A549 (cell line): ENCODE measurements around the gene SPAG6.
A peak's percentile ranks its signal among the peaks of the same experiment; 100 is the strongest.

Source experiments
- EP300 ChIP-seq, 2 experiments: fragments of >200 bp; sonication (Bioruptor Twin); formaldehyde crosslinking; IDR thresholded peaks; 2 replicates in 1 of 2; 3 replicates in 1 of 2; pipeline ENCODE4 v1.6.1; 2016 to 2017
- HDAC2 ChIP-seq: fragments of 200-600 bp; sonication (generic); IDR thresholded peaks from 2 replicates; pipeline ENCODE4 v1.6.1; 2016
- JUN ChIP-seq, 2 experiments: fragments of >200 bp; sonication (Bioruptor Twin); formaldehyde crosslinking; IDR thresholded peaks; 2 replicates in 1 of 2; 3 replicates in 1 of 2; pipeline ENCODE4 v1.6.1; 2016 to 2017
- MAZ ChIP-seq: fragments of 150-350 bp; IDR thresholded peaks from 2 replicates; pipeline ENCODE4 v1.6.1; 2014; ENCODE audit warnings: antibody characterized with exemption, low read depth, low read length, borderline replicate concordance
- PHF8 ChIP-seq: fragments of 200-600 bp; sonication (generic); IDR thresholded peaks from 2 replicates; pipeline ENCODE4 v1.6.1; 2016; ENCODE audit warnings: low read depth, mild to moderate bottlenecking, antibody characterized with exemption, moderate library complexity, borderline replicate concordance
- TF ChIP-seq, protein P1 (sequence below): fragments of >200 bp; sonication (Bioruptor Twin); formaldehyde crosslinking; IDR thresholded peaks from 3 replicates; pipeline ENCODE4 v1.5.1; 2016
- TF ChIP-seq, protein P2 (sequence below): fragments of 450-650 bp; IDR thresholded peaks from 2 replicates; pipeline ENCODE4 v1.6.1; 2014; ENCODE audit warnings: antibody characterized with exemption
- TF ChIP-seq, protein P3 (sequence below): IDR thresholded peaks from 2 replicates; pipeline ENCODE4 v1.6.1; 2012

DNA sequence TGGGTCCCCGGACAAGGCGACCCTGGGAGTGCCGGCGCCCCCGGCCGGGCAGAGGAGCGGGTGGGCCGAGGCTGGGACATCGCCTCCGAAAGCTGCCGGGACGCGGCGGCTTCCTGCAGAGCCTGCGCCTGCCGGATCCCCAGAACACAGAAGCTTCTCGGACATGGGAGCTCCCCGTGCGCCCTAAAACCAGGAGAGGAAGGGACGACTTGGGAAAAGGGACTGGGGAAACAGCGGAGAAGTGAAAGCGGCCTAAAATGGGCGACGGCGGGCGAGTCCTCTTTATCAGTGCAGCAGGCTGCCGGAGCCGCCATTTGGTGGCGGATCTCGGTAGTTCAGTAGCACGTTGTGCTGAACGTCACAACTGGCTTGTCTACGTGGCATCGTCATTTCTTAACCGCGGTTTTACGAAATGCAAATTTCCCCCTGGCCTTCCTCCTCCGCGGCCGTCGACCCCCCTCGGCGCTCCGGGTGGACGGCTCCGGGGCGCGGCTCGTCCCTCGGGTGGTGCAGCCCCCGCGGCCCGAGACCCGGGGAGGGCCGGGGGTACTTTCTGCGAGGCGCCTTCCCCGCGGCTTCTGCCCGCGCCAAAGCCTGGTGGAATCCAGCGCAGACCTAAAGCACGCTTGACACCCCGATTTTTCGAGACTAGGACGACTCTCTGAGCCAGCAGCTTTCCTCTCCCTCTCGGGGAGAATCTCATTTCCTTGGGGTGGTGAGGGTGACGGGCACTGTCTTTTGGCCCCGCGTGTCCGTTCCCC is 9.9 kb upstream of the SPAG6 start:
- TF ChIP-seq MAZ: no peak
- no peak for TF ChIP-seq JUN (IDR thresholded peaks at IDR 0.05)
- TF ChIP-seq, protein P1, sequence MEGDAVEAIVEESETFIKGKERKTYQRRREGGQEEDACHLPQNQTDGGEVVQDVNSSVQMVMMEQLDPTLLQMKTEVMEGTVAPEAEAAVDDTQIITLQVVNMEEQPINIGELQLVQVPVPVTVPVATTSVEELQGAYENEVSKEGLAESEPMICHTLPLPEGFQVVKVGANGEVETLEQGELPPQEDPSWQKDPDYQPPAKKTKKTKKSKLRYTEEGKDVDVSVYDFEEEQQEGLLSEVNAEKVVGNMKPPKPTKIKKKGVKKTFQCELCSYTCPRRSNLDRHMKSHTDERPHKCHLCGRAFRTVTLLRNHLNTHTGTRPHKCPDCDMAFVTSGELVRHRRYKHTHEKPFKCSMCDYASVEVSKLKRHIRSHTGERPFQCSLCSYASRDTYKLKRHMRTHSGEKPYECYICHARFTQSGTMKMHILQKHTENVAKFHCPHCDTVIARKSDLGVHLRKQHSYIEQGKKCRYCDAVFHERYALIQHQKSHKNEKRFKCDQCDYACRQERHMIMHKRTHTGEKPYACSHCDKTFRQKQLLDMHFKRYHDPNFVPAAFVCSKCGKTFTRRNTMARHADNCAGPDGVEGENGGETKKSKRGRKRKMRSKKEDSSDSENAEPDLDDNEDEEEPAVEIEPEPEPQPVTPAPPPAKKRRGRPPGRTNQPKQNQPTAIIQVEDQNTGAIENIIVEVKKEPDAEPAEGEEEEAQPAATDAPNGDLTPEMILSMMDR: no peak
- no peak for TF ChIP-seq EP300 (IDR thresholded peaks at IDR 0.05)
- TF ChIP-seq, protein P2, sequence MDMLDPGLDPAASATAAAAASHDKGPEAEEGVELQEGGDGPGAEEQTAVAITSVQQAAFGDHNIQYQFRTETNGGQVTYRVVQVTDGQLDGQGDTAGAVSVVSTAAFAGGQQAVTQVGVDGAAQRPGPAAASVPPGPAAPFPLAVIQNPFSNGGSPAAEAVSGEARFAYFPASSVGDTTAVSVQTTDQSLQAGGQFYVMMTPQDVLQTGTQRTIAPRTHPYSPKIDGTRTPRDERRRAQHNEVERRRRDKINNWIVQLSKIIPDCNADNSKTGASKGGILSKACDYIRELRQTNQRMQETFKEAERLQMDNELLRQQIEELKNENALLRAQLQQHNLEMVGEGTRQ: no peak
- TF ChIP-seq HDAC2: no peak
- TF ChIP-seq PHF8: no peak
- TF ChIP-seq, protein P3, sequence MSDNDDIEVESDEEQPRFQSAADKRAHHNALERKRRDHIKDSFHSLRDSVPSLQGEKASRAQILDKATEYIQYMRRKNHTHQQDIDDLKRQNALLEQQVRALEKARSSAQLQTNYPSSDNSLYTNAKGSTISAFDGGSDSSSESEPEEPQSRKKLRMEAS: peak; percentile 43; the same call in 1 of the 2 replicates
